SK-N-SH treated with all-trans-retinoic acid at 6 μM for 48 hours (cell line): Measurements from ENCODE around the gene CCAR1.

ENCODE experiments used
- ATAC-seq: fragments of 200-7000 bp; cut with Tn5 transposase; 3 replicates; pipeline ENCODE4 v1.9.1; 2020; ENCODE audit warnings: mild to moderate bottlenecking, moderate library complexity
- ARNTL ChIP-seq: fragments of 450-650 bp; formaldehyde crosslinking; IDR thresholded peaks from 2 replicates; pipeline ENCODE4 v1.5.0; 2020; ENCODE audit warnings: low read depth, mild to moderate bottlenecking, moderate library complexity, borderline replicate concordance
- BACH2 ChIP-seq: fragments of 250-450 bp; sonication (Bioruptor Pico); IDR thresholded peaks from 2 replicates; pipeline ENCODE4 v1.9.0; 2021; ENCODE audit warnings: mild to moderate bottlenecking, borderline replicate concordance
- CREB5 ChIP-seq: fragments of 250-450 bp; sonication (Bioruptor Pico); IDR thresholded peaks from 2 replicates; pipeline ENCODE4 v1.5.1; 2020; ENCODE audit warnings: low read depth, mild to moderate bottlenecking, moderate library complexity
- CSDC2 ChIP-seq: fragments of 250-450 bp; sonication (Bioruptor Pico); IDR thresholded peaks from 2 replicates; pipeline ENCODE4 v1.5.0; 2020; ENCODE audit warnings: mild to moderate bottlenecking, moderate library complexity
- CSRNP3 ChIP-seq: fragments of 250-450 bp; sonication (Bioruptor Pico); IDR thresholded peaks from 2 replicates; pipeline ENCODE4 v1.5.1; 2021; ENCODE audit warnings: mild to moderate bottlenecking, moderate library complexity
- ESRRG ChIP-seq: fragments of 250-450 bp; sonication (Bioruptor Pico); IDR thresholded peaks from 2 replicates; pipeline ENCODE4 v1.6.1; 2021; ENCODE audit warnings: mild to moderate bottlenecking
- GLIS3 ChIP-seq: fragments of 250-450 bp; sonication (Bioruptor Pico); IDR thresholded peaks from 2 replicates; pipeline ENCODE4 v1.5.0; 2020; ENCODE audit warnings: mild to moderate bottlenecking, moderate library complexity
- ISL1 ChIP-seq: fragments of 250-450 bp; sonication (Bioruptor Pico); IDR thresholded peaks from 2 replicates; pipeline ENCODE4 v2.1.2; 2022; ENCODE audit warnings: mild to moderate bottlenecking, moderate library complexity
- OSR1 ChIP-seq: fragments of 250-450 bp; sonication (Bioruptor Pico); IDR thresholded peaks from 2 replicates; pipeline ENCODE4 v1.8.0; 2022; ENCODE audit warnings: moderate library complexity, mild to moderate bottlenecking, inconsistent platforms
- PATZ1 ChIP-seq: fragments of 250-450 bp; sonication (Bioruptor Pico); IDR thresholded peaks from 2 replicates; pipeline ENCODE4 v1.8.0; 2020; ENCODE audit warnings: mild to moderate bottlenecking, moderate library complexity, borderline replicate concordance
- PPARA ChIP-seq: fragments of 250-450 bp; sonication (Bioruptor Pico); IDR thresholded peaks from 2 replicates; pipeline ENCODE4 v1.5.0; 2020; ENCODE audit warnings: mild to moderate bottlenecking, borderline replicate concordance
- RARB ChIP-seq: fragments of 250-450 bp; sonication (Bioruptor Pico); IDR thresholded peaks from 2 replicates; pipeline ENCODE4 v1.8.0; 2021; ENCODE audit warnings: mild to moderate bottlenecking, moderate library complexity
- SNAI2 ChIP-seq: fragments of 250-450 bp; sonication (Bioruptor Pico); IDR thresholded peaks from 2 replicates; pipeline ENCODE4 v1.5.0; 2020; ENCODE audit warnings: mild to moderate bottlenecking, moderate library complexity
- TCF4 ChIP-seq: fragments of 250-450 bp; sonication (Bioruptor Pico); IDR thresholded peaks from 2 replicates; pipeline ENCODE4 v1.8.0; 2021; ENCODE audit warnings: mild to moderate bottlenecking, moderate library complexity, borderline replicate concordance
- TOX ChIP-seq: fragments of 250-450 bp; sonication (Bioruptor Pico); IDR thresholded peaks from 2 replicates; pipeline ENCODE4 v1.8.0; 2021; ENCODE audit warnings: mild to moderate bottlenecking, moderate library complexity, borderline replicate concordance
- TSHZ2 ChIP-seq: fragments of 250-450 bp; sonication (Bioruptor Pico); IDR thresholded peaks from 2 replicates; pipeline ENCODE4 v1.5.0; 2020; ENCODE audit warnings: mild to moderate bottlenecking, moderate library complexity
- ZC3H10 ChIP-seq: fragments of 250-450 bp; sonication (Bioruptor Pico); IDR thresholded peaks from 2 replicates; pipeline ENCODE4 v1.5.1; 2021; ENCODE audit warnings: mild to moderate bottlenecking, moderate library complexity
- ZFP3 ChIP-seq: fragments of 250-450 bp; sonication (Bioruptor Pico); IDR thresholded peaks from 2 replicates; pipeline ENCODE4 v1.5.0; 2020; ENCODE audit warnings: mild to moderate bottlenecking, moderate library complexity
- ZFP30 ChIP-seq: fragments of 450-650 bp; formaldehyde crosslinking; IDR thresholded peaks from 2 replicates; pipeline ENCODE4 v1.5.0; 2022; ENCODE audit warnings: mild to moderate bottlenecking, moderate library complexity
- ZNF565 ChIP-seq: fragments of 450-650 bp; formaldehyde crosslinking; conservative IDR thresholded peaks from 2 replicates; pipeline ENCODE4 v1.5.0; 2020; ENCODE audit warnings: low read depth, mild to moderate bottlenecking, moderate library complexity
- ZNF70 ChIP-seq: fragments of 450-650 bp; formaldehyde crosslinking; IDR thresholded peaks from 2 replicates; pipeline ENCODE4 v1.5.0; 2020; ENCODE audit warnings: mild to moderate bottlenecking, moderate library complexity
- ZNF8 ChIP-seq: fragments of 450-650 bp; formaldehyde crosslinking; IDR thresholded peaks from 2 replicates; pipeline ENCODE4 v1.5.0; 2020; ENCODE audit warnings: mild to moderate bottlenecking, moderate library complexity

CCAR1 gene

GRCh38 chr10:68790476-68790875, 69.4 kb downstream of the CCAR1 start:
- no peak for TF ChIP-seq ISL1
- TF ChIP-seq PATZ1 (CRISPR knock-in tag): no peak
- TF ChIP-seq GLIS3: no peak
- TF ChIP-seq RARB (CRISPR knock-in tag): no peak
- TF ChIP-seq BACH2 (CRISPR knock-in tag): no peak
- no peak for TF ChIP-seq OSR1 (CRISPR knock-in tag)
- TF ChIP-seq ZNF8 (CRISPR knock-in tag): no peak
- no peak for TF ChIP-seq ZFP3 (CRISPR knock-in tag)
- no peak for TF ChIP-seq CREB5 (CRISPR knock-in tag)
- TF ChIP-seq ZNF565 (CRISPR knock-in tag): no peak
- no peak for TF ChIP-seq SNAI2 (CRISPR knock-in tag)
- no peak for TF ChIP-seq PPARA
- TF ChIP-seq CSRNP3: no peak
- TF ChIP-seq ZNF70 (CRISPR knock-in tag): no peak
- TF ChIP-seq TSHZ2 (CRISPR knock-in tag): no peak
- no peak for TF ChIP-seq TCF4 (CRISPR knock-in tag)

GRCh38 chr10:68792115-68792514, 71.1 kb downstream of the CCAR1 start:
- no peak for TF ChIP-seq ARNTL
- no peak for TF ChIP-seq ESRRG (CRISPR knock-in tag)
- no peak for TF ChIP-seq ZFP30
- no peak for TF ChIP-seq ZNF8 (CRISPR knock-in tag)
- TF ChIP-seq CSRNP3: no peak
- TF ChIP-seq PPARA: no peak
- no peak for TF ChIP-seq OSR1 (CRISPR knock-in tag)
- TF ChIP-seq CSDC2 (CRISPR knock-in tag): no peak
- TF ChIP-seq ZFP3 (CRISPR knock-in tag): no peak
- TF ChIP-seq ZC3H10 (CRISPR knock-in tag): no peak
- no peak for TF ChIP-seq GLIS3
- TF ChIP-seq BACH2 (CRISPR knock-in tag): no peak
- no peak for TF ChIP-seq TCF4 (CRISPR knock-in tag)
- TF ChIP-seq ISL1: no peak
- TF ChIP-seq ZNF565 (CRISPR knock-in tag): no peak
- no peak for TF ChIP-seq RARB (CRISPR knock-in tag)
- TF ChIP-seq TOX: no peak
- TF ChIP-seq SNAI2 (CRISPR knock-in tag): no peak
- ATAC-seq: peak; percentile 16; the same call in 1 of the 3 replicates

More at GRCh38 chr10:68790476-68790875, 69.4 kb downstream of the CCAR1 start:
- no peak for ATAC-seq

- ATAC-seq: peak; percentile 12; the same call in 1 of the 3 replicates
- TF ChIP-seq ZNF565 (CRISPR knock-in tag) (no peak), ISL1 (no peak), RARB (CRISPR knock-in tag) (no peak), CREB5 (CRISPR knock-in tag) (no peak), ZFP3 (CRISPR knock-in tag) (no peak)
- TF ChIP-seq, all 23 proteins: peak for 0
Observed at GRCh38 chr10:68795886-68796532, 75.0 kb downstream of the CCAR1 start.
